GM21786 (cell line): Measurements from ENCODE around the gene DUSP7.

ENCODE experiments used
- ATAC-seq: cut with Tn5 transposase; IDR thresholded peaks from one replicate; pipeline ENCODE4 v1.9.1; 2021; ENCODE audit not compliant: unreplicated experiment

Gene DUSP7

GRCh38 chr3:52030714-52031310 is 25.6 kb downstream of the DUSP7 start:
- no peak for ATAC-seq

- no peak for ATAC-seq
These were observed 26.8 kb downstream of the DUSP7 start for GRCh38 chr3:52029535-52029934.

- no peak for ATAC-seq
These were observed 27.3 kb downstream of the DUSP7 start for GRCh38 chr3:52029053-52029452.

DNA sequence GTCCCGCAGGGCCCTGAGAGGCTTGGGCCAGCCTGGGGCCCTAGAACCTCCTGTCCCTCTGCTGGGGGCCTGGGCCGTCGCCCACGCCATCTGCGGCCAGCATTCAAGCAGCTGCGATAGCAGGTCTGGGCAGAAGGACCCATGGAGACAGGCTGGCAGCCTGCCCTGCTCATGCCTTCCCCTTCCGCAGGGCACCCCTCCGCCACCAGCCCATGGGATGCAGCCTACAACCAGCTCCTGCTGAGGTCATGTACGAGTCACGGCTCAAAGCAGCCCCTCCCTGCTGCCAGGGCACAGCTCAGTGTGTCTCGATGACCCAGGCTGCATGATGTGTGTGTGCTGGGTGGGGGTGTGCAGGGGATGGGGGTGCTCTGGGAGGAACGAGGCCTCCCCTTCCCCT is 27.8 kb downstream of the DUSP7 start:
- no peak for ATAC-seq

DNA sequence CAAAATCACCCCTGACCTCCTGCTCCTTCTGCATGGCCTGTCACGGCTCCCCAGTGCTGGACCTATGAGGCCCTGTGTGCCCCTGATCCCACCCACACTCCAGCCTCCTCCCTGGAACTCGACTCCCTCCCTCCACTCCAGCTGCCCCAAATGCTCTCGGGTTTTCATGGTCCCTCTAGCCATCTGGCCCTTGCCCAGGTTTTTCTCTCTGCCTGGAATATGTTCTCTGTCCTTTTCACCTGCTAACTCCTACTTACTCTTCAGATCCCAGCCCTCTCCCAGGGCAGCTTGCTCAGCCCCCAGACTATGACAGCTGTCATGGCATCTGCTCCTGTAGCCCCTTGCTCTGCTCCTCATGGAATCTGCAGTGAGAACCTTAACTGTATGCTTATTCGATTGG is 30.3 kb downstream of the DUSP7 start:
- no peak for ATAC-seq

DNA sequence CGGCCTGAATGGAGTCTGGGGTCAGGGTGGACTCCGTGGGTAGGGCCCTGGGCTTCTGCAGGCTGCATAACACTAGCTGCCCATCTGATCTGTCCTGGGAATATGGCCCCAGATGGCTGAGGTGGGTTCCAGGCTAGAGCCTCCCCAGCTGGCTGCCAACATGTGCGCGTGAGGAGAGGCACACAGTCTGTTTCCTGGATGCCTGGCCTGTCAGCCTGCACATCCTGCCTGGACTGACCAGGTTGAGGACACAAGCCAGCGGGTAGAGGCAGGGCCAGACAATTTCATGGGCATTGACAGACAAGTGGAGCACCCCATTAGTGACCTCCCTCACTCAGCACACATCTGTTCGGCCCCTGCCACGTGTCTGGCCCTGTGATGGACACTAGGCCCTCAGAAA is 30.9 kb downstream of the DUSP7 start:
- no peak for ATAC-seq

DNA sequence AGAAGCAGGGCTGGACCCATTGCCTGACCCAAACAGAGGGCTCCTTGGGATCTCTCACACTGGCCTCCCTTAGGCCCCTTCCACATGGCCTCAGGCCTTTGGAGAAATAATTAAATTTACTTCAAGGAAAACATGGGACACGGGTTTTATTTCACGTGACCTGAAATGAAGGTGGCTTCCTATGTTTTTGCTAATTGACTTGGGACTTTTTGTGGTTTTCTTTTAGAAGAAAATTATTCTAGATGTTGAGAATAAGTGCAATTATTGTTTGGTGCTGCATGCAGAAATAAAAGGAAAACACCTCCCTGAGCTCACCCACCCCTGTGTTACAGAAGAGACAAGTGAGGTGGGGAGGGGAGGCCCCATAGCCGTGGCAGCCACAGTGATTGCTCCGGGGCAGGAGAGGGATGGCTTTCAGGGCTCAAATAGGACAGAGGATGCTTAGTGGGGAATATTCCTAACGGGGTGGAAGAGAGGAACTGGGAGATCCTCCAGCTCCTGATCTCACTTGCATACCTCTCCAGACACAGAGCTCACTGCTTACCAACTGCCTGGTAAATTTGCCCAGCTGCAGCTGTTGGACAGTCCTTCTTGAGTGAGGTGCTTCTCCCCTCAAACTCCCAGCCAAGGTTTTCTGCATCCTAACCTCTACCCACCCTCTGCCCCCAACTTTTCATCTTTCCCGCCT is 31.5 kb downstream of the DUSP7 start:
- no peak for ATAC-seq

DNA sequence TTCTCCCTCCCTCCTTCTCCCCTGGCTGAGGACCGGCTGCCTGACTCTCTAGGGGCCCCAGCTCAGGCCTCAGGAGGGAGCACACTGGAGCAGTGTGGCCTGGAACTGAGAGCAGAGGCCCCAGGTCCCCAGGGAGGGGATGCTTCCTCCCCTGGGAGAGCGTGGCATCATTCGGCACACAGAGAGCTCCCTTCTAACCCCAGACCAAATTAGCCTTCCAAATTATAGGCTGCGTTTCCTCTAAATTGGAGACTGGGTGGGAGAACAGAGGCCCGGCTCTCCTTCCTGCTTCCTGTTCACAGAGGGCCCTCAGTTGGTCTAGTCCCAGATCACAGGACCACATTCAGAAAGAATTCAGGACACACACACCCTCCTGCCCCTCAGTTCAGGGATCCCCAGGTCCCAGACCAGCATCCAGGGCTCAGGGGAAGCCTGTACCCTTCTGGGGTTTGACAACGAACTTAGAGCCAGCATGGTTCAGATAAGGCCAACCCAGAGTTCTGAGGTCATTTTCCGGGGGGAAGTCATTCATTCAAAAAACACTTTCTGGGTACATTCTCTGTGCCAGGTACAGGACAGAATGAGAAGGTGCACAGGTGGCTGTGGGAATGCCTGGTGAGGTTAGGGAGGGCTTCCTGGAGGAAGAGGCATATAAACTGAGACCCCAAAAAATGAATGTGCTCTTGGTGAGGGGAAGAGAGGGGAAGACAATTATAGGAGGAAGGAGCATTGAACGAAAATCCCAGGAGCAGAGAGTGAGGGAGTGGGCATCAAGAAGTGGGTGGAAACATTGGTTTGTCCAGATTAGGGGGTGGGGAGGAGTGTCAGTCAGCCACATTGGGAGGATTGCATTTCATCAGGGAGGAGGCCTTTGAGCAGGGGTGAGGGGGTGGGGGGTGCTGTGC is 32.3 kb downstream of the DUSP7 start:
- peak; percentile 72 for ATAC-seq

DNA sequence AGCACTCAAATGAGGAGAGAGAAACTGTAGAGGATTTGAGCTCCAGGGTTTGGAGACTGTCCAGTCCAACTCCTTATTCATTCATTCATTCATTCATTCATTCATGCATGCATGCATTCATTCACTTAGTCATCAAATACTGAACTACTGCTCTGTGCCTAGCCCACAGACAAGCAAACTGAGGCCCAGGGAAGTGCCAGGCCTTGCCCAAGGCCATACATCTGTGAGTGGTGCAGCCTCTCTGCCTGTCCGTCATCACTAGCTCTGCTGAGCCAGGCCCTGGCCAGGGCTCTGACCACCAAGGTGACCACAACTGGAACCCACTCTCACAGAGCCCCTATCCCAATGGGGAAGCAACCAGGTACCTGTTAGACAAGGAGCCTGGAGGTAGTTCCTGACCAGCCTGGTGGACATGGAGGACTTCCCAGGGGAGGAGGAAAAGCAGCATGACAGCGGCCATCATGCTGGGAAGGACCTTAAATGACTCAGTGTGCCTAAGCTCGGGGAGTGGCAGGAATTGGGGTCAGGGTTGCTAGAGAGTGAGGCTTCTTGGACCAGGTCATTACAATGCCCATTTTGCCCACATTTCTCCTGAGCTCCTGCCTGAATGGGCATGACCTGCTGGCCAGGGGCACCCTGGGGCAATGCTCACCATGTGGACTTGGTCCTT is 33.1 kb downstream of the DUSP7 start:
- ATAC-seq, result no peak

DNA sequence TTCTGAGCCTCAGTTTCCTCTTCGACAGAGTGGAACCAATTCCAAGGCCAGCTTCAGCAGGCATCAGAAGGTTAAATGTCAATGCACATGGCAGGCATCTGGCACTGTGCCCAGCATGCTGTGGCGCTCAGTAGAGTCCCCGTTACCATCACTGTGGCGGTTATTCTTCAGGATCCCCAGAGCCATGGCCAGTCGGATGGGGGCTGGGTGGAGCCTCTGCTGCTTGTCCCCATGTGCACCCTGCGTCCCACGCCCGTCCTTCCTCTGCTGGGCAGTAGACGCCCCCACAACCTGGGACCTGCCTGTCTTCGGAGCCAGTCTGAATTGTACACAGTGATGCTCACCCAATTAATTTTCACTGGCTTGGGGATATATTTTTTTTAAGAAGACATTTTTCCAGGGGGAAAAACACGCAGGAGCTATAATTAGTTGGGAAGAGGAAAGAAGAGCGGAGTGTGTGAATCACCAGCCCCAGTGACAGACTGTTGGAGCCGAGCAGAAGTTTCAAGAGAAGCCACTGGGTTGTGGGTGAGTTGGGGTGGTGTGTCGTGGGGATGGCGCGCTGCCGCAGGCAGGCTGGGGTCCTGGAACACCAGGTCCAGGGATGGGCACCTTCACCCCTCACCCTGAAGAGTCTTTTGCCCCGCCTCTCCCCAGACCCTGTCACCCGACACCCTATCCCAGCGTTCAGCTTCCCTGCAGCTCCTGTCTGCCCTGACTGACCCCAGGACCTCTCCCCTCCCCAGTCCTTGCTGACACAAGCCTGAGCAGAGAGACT is 33.9 kb downstream of the DUSP7 start:
- no peak for ATAC-seq

DNA sequence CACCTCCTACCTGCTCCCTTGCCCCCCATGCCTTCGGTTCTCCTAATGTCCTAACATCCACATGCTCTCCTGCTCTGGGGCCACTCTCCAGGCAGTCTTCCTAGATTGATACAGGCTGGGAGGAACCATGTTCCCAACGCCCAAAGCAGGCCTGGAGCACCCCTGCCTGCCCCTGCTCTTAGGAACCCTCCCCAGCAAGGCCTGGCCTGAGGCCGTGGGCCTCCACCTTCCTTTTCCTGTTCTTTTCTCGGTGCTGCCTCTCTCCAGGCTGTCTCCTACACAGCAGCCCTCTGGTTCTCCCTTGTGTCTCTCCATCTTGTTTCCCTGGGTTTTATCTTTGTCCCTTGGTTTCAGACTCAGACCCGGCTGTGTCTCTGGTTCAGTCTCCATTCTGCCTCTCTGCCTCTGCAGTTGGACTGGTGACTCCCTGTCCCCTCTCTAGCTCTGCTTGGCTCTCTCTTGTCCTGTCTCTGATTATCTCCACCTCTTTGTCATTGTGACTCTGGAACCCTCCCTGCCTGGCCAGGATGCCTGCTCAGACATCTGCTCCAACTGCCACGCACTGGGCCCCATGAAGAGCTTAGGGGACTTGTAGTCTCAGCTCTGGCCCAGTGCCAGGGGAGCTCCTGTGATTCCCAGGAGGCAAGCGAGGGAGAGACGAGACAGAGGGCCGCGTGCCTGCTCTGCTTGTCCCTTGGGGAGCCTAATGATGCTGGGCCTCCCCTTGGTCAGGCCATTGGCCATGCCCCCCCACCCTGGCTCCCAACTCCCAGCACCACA is 34.7 kb downstream of the DUSP7 start:
- ATAC-seq, result no peak

DNA sequence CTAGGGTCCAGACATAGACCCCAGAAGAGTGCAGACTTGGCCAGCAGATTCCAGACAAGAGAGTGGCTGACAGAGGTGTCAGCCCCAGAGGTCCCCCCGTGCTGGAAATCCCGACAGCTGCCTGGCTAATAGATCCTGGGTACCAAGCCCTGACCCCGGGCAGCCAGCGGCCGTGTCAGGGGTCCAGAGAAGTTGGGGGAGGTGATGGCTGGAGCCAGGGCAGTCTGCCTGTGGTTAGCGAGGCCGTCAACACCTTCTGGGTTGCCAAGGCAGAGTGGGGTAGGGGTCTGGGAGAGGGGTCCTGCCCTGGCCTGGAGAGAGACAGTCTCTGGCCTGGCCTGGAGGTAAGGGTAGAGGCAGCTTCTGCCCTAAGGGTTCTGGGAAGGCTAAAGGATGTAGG is 35.6 kb downstream of the DUSP7 start:
- no peak for ATAC-seq

- ATAC-seq, result no peak
These were observed 36.9 kb downstream of the DUSP7 start for GRCh38 chr3:52019352-52020080.

DNA sequence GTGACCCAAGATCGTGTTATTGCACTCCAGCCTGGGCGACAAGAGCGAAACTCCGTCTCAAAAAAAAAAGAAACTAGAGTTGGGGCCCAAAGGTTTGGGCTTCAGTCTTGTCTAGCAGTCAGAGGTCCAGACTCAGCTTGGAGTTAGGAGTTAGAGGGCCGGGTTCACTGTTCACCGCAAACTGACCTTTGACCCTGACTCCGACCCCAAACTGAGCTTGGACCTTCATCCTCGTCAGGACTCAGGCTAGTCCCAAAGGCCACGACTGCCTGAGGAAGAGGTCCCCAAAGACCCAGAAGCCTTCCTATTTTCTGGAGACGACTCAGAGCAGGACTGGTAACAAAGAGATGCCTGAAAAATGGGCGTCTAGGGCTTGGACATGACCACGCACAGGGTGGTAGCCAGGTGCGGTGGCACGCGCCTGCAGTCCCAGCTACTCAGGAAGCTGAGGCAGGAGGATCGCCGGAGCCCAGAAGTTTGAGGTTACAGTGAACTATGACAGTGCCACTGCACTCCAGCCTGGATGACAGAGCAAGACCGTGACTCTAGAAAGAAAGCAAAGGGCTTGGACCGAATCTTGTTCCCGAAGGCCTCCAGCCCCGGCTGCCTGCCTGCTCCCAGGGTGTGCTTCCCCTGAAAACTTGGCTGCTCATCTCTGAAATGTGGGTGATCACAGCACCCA is 37.9 kb downstream of the DUSP7 start:
- ATAC-seq, result no peak

GRCh38 chr3:52017586-52017985 is 38.8 kb downstream of the DUSP7 start:
- ATAC-seq, result no peak

DNA sequence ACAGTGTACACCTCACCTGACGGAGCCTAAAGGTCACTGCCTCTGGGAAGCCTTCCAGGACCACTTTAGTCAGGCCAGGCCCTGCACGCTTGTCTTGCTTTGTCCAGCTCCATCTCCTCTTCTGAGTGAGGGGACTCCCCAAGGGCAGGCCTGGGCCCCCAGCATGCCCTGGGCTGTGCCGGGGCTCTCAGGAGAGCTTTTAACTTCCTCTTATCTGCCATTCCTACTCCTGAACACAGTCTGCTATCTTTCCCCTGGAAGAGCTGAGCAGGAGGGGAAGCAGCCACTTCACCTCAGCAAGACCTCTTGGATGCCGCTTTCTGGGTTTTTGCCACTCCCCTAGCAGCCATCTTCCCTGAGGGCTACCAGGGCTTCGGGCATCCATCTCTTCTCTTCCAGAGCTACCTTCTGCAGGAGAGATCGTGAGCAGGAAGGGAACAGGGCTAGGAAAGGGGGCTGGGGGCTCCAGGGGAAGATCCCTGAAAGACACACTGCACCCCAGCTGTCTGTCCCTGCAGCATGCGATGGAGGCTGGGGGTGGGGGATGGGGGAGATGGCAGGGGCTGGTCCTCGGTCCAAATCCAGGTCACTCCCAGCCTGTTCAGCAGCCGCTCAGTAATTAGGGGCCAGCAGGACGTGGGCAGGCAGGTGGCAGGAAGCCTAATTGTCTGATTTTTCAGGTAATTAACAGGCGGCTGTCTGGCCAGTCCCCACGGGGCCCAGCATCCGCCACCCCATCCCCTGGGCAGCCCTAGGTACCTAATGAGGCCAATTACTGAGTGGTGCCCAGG is 40.7 kb downstream of the DUSP7 start:
- ATAC-seq, result no peak

DNA sequence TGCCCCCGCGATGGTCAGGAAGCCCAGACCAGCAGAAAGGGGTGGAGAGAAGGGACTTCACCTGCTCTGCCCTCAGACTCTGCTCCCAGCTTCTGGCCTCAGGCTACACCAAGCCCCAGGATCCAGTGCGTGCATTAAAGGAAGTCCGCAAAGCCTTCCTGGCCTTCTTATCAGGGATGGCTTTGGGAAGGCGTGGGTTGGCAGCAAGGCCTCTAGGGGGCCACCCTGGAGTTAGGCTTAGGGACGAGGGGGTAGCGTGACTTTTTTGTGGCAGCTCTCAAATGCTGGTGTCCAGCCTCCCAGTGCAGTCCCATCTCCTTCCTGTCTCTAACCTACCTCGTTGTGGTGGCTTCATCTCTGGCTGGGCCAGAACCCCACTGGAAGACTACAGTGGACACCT is 41.8 kb downstream of the DUSP7 start:
- no peak for ATAC-seq
